GM19397 (cell line): ENCODE data around the gene MCAM.

Source experiments
- ATAC-seq: cut with Tn5 transposase; IDR thresholded peaks from one replicate; pipeline ENCODE4 v1.9.1; 2021; ENCODE audit warnings: mild to moderate bottlenecking, moderate library complexity; ENCODE audit not compliant: unreplicated experiment

The MCAM gene

GRCh38 chr11:119267645-119268044 is 49.3 kb downstream of the MCAM start:
- ATAC-seq: no peak

- no peak for ATAC-seq
Observed at GRCh38 chr11:119266517-119267255, 50.2 kb downstream of the MCAM start.

- no peak for ATAC-seq
Observed at GRCh38 chr11:119266063-119266462, 50.9 kb downstream of the MCAM start.

GRCh38 chr11:119263352-119263940 is 53.5 kb downstream of the MCAM start:
- no peak for ATAC-seq

- no peak for ATAC-seq
Observed at GRCh38 chr11:119262668-119263351, 54.1 kb downstream of the MCAM start.

GRCh38 chr11:119258983-119259382 is 57.9 kb downstream of the MCAM start:
- no peak for ATAC-seq
